Myocyte (in vitro differentiated cells): ENCODE data around the gene CMTM4. TPM values are rescaled to one million over a fixed set of nuclear protein-coding genes. Genes with fewer than 3 reads are reported as not detected.

Experiments used
- DNase-seq: peaks from one replicate; pipeline ENCODE4 v3.0.0-alpha.2; 2012; ENCODE audit warnings: low read depth
- polyA plus RNA-seq: library from polyadenylated mRNA; unstranded; fragments of >200 nt; gene quantifications from one replicate; pipeline ENCODE4 v1.2.1, GENCODE V29; 2012; ENCODE audit warnings: missing spikeins
- total RNA-seq: library from RNA; depleted of rRNA; stranded (reverse); fragments of >200 nt; gene quantifications from 2 replicates; pipeline ENCODE4 v1.2.3, GENCODE V29; 2014

CMTM4 gene
- 10.7 and 10.9 TPM in 2 replicates for total RNA-seq
- polyA plus RNA-seq: 15.7 TPM

DNA sequence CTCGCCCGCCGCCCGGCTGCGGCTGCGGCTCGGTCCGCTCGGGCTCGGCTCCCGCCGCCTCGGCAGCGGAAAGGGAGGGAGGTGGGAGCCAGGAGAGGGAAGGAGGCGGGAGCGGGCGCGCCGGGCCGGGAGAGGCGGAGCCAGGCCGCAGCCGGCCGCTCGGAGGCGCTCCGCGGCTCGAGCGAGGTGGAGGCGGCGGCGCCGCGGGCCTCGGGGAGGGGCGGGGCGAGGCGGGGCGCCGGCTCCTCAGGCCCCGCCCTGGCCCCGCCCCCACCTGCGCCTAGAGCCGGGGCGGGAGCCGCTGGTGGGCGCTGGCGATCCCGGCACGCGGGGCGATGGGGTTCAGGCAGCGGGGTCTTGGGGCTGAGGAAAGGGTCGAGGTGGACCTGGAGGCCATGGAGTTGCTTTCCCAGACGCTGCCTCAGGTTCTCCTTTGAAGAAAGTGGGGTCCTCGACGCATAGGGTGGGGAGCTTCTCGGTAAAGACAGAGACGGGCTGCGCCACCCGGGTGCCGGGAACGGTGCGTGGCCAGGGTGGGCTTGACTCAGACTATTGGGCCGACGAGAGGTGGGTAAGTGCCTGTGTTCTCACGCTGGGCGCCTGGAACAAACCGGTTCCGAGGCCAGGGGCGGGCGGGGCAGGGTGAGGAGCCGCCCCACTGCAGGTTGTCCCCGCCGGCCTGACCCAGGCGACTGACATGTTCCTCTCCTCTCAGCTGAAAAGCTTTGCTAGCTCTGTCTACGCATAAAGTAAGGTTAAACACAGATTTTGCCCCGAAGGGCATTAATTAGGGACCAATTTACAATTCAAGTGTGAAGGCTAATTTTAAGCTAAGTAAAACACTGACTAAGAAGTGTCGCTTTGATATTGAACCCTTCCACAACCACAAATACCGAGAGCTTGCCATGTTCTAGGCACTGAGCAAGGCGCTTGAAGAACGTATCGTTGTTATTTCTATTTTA, at the start of gene CMTM4:
Gene CMTM4 (minus strand): TSS at position 75 of the 962 bp plus-strand sequence. CDS start 218 bp downstream, outside the sequence.
- peak; percentile 87 for DNase-seq

DNA sequence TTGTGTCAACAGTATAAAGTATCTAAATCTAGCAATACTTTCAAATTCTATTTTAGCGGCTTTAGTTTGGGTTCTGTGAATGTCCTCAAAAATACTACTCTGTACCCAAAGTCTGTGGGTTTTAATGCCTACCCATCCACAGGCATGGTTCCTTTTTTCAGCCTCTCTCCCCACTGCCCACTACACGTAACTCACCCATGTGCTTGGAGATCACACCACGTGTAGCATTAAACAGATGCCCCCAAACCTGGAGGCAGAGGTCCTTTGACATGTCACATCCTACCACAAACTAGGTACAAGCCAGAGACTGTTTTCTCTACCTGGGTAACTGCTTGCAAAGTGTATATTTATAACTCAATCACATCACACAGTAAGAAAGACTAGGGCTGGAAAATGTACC, 49.5 kb upstream of the CMTM4 start:
- no peak for DNase-seq

DNA sequence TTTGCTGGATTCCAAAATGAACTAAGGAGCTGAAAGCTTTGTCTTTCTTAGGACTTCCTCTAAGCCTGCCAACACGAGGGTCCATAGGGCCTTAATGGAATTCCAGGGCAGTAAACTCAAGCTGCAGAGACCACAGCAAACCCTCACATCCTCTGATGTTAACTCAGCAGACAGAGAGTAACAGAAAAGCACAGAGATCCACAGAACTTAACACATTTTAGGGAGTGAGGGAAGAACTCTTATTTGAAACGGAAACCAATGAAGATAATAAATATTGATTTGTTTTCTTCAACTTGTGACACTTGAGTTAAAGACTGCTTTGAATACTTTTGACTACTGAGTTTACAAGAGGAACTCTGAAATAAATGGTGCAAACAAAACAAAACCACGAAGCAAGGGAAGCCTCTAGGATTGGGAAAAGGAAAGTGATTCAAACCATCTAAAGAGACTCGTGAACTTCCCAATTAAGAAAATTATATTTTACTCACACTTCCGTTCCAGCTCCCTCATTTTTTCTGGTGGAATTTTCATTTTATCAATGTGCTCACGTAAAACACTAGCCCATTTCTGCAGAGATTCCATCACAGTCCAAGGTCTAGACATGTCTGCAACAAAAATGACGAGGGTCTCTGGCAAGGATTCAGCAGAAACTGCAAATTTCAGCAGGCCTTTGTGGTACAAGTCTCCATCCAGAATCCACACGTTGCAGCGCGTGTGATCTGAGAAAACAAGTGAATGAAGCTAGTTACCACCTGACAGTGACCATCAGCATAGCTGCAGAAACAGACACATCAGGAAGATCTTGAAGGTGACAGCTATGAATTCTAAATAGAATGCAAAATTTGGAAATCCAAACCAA, 45.6 kb upstream of the CMTM4 start:
- DNase-seq: peak; percentile 55

DNA sequence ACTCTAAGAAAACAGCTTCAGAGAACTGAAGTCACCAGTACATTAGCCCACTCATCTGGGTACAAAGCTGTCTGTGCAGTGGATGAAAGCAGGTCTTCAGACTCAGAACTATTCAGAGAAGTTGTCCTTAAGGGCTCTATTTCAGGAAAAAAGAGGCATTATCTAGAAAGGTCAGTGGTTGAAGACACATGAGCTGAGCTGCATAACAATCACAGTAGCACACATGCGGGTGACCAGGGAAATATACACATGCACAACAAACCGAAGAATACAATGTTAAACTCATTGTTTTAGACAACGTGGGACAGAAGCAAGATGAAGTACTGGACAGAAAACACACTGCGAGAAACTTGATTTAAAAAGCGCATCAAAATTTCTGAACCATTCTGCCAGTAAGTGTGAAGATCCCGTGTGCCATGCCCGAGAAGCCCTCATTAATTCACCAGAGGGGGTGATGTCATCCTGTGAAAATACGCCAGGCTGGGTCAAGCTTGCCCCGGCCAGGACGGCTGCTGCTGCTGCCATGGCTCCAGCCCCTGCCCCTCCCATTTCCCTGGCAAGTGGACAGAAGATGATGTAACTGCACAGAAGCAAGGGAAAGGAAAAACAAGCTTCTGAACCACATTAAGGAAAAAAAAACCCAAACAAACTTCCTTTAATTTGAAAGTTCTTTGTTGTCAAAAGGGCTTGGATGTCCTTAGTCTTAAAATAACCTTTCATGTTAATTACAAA, 44.8 kb upstream of the CMTM4 start:
- peak; percentile 98 for DNase-seq

DNA sequence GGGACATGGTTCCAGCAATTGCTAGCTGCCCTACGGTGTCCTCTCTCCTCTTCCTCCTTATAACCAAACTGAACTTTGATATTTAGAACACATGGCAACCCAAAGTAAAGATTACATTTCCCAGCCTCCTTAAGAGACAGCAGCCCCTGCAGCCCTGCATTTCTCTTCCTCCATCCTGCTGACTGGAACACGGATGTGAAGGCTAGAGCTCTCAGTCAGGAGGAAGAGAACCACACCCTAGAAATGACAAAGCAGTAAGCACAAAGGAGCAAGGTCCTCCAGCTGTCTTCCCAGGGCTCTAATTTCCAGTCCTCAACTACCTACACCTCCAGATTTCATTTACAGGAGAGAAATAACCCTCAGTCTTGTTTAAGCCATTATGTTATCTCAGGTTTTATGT, 44.0 kb upstream of the CMTM4 start:
- DNase-seq: peak; percentile 67

DNA sequence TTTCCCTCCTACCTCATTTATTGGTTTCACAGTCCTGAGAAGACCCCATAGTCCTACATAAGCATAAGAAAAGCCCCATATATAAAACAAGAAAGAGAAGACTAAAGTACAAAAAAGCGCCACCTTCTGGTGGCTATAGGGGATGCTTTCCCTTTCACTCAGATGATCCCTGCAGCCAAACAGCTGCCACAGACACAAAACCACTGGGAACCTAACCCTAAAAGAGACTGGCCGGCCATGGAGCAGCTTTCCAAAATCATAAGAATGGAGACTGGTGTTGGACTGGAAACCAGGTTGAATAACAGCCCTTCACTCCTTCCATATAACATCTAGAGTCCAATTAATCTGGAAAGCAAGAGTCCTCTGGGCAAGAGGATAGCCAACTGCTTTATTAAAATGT, 43.5 kb upstream of the CMTM4 start:
- DNase-seq: peak; percentile 77

DNA sequence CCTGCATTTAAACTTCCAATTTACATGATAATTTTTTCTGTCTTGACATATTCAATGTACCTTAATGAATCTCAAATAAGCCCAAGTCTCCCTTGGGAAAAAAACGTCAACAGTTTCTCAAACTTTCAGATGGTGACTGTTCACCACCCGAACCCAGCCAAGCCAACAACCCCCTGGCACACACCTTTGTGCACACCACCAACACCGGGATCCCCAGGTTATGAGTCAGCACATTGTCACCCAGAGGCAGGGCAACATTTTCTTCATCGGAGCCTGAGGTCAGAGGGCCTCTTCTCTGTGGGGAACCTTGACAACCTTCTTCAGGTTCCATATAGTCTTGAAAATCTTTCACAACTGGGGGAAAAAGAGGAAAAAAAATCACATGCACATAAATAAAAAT, 39.3 kb upstream of the CMTM4 start:
- no peak for DNase-seq

DNA sequence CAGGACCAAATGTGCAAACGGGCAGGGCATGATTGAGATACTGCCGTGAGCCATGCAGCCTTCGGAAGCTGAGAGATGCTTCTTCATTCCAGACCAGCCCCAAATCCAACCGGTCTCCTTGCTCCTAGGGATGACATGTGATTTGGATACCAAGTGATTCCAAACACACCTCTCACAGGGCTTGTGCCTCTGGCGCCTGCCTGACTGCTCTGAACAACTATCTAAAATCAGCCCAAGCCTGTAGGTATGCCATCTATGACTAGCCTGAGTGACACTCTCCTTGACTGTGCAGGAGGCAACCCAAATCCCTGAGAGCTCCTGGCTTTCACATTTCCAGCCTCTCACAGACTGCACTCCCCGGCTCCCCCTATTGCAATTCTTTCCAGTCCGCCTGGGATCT, 34.6 kb upstream of the CMTM4 start:
- DNase-seq: no peak

DNA sequence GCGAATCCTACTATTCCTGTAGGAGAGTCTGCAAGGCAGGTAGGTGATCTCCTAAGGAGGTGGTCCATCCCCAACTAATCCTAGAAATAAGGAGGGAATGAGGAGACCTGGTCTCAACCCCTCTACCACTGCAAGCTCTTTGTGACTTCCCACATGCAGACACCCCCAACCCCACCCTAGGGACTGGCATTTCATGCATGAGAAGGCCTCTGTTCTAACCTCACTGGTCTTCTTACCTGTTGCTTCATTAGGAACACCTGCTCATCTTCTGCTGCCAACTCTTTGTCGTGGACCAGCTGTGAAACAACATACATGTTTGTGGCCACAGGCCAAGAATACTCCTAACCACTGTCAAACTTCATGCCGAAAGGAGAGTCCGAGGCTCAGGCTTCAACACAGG, 32.3 kb upstream of the CMTM4 start:
- DNase-seq: no peak

DNA sequence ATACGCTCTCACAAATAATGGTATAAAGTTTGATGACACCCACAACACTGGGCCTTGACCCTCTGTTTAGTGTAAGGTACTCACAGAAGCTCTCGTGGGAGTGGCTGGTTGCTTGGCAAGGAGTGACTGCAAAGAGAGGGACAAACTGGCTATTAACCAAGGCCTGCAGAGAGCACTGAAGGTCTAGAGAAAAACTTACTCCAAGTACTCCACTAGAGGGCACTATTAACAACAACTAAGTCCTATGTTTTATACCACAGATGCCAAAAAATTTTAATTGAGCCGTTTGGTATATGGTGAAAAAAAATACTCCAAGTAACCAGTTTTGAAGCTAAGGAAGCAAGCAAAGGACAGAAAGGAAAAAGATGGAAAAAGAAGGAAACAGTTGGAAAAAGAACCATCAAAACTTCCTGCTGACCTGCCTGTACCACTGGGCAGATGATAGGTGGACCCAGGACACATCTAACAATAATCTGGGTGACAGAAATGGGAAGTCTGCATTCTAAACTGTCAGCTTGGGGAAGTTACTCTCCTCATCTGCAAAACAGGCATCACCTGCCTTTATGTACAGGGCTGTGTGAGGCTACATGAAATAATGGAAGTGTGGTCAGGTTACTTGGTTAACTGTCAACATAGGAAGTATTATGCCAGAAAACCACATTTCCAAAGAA, 31.7 kb upstream of the CMTM4 start:
- peak; percentile 67 for DNase-seq

DNA sequence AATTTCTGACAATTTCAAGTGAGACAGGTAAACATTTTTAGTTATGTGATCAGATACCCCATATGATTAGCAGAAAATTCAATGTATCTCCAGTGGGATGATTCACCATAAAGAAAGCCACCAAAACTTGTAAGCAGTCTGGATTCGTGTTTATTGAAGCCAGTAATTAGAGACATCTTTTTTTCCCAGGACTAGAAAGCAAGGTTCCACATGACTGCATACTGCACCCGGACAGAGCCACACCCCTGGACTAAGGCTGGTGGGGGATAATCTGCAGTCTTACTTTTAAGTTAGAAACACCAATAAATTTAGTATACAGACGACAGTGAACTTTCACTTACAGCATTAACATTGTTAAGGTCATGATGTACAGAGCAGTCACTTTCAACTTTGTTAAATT, 24.2 kb upstream of the CMTM4 start:
- DNase-seq: no peak

DNA sequence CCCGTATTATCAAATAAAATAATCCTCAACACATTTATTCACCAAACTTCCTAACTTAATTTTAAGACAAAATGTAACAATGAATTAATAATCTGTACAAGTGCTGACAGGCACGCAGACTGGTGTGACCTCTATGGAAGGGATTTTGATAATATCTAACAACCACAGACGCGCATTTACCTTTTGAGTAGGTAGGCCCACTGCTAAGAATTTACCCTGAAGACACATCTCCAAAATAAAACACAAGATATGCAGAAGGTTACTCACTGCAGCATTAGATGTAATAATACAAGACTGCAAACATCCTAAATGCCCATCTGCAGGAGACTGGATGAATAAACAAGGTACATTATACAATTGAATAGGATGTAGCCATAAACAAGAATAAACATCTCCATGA, 22.7 kb upstream of the CMTM4 start:
- no peak for DNase-seq

DNA sequence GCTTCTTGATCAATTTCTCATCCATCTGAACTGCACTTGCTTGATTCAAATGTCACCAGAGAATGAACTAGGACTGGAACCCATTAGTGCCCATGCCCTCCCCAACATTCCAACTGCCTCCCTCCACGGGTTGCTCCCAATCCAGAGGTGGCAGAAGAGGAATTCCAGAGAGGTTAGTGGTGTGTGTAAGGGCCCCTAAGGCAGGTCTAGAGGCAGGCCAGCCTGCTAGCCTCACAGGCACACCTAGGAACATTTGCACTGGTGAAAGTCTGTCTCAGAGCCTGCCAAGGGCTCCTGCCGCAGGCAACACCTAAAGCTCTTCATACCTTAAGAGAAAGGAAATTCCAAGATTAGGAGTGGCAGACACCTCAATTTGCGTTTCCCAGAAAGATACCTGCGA, 21.2 kb upstream of the CMTM4 start:
- no peak for DNase-seq

DNA sequence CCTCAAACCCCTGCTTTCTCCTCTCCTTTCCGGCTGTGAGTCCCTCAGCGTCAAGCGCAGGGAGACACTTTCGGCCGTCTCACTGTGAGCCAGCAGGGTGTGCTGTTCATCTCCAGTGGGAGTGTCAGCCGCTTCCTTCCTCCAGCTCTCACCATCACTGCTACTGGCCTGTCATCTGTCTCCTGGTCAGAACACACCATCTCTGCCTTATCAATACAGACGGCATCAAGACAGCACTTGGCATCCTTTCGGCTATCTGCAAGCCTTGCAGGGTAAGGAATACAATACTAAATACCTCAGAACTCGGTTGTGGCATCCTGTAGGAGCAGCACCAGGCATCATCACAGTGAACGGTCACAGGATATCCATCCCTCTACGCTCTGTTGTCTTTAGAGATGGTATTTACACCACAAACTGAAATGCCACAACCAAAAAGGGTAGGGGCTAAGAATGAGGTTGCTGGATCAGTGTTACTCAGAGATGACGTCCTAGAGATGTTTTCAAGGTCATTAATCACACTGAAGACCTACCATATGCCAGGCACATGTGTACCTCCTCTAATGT, 20.7 kb upstream of the CMTM4 start:
- DNase-seq: peak; percentile 34

DNA sequence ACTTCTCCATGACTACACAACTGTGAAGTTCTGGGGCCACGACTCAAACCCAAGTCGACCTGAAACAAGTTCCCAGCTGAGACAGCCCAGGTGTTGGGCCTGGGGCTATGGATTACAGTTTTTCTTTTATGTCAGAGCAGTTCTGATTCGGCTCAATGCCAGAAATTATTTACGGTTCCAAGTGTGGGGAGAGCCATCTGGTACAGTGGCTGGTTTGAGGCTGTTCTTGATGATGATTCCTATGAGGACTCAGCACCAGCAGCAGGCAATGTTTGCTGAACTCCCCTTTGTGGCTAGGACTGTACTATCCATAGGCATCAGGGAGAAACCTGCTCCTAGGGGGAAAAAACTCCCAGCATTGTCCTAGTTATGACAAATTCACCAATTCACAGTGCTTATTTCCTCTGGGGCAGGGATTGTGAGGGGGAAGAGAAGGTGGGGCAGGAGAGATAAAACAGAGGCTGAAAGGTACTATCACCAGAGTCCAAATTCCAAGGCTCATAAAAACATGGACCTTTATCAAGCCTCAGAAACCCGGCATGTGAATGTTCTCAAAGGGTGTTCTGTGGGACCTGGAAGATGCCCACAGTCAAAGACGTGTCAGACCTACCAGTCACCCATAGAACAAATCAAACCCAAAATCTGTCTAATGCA, 18.2 kb upstream of the CMTM4 start:
- DNase-seq: peak; percentile 51

DNA sequence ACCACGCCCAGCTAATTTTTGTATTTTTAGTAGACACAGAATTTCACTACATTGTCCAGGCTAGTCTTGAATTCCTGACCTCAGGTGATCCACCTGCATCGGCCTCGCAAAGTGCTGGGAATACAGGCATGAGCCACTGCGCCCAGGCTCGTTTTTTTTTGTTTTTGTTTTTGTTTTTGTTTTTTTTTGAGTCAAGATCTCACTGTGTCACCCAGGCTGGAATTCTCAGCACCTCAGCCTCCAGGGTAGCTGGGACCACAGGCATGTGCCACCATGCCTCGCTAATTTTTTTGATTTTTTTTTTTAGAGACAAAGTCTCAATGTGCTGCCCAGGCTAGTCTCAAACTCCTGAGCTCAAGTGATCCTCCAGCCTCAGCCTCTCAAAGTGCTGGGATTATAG, 17.5 kb upstream of the CMTM4 start:
- no peak for DNase-seq

DNA sequence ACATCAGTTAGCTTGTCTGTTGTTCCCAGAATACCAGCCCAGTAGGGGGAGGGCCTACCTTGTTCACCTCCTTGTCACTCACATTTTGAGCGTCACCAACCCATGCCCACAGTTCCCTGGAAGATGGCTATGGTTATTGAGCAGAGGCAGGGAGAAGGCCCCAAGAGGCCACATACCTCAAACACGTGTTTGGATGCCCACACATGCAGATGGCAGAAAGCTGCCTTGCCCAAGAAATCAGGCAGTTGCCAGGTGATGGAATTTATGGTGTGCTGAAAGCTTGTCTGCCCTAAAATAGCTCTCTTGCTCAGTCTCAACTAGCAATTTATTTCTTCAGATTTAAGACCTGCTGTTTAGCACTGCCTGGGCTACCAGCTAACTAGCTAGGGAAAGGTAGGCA, 16.5 kb upstream of the CMTM4 start:
- peak; percentile 81 for DNase-seq

DNA sequence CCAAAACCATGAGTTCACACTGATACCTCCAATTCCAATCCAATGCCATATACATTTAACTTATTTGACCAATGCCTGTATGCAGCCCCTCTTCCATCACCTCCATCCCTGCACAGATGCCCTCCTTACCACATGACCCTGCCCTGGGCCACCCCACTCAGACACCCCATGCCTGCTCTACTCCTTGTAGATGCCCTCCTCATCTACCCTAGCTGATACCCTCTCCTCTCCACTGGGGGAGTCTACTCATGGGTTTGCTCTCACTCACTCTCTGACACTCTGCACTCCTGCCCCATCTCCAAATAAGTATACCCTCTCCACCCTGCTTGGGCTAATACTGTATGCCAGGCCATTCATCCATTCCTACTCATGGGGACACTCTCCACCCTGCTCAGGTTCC, 16.0 kb upstream of the CMTM4 start:
- DNase-seq: no peak

DNA sequence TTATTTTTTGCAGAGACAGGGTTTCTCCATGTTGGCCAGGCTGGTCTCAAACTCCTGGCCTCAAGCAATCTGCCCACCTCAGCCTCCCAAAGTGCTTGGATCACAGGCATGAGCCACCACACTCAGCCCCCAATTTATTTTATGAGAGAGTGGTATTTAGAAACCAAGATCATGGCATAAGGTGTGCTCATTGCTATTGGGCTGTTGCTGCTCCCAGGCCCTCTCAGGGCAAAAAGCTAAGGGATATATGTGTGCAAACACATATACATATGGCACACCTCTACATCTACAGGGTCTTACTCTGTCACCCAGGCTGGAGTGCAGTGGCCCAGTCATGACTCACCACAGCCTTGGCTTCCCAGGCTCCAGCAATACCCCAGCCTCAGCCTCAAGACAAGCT, 15.0 kb upstream of the CMTM4 start:
- DNase-seq: no peak

DNA sequence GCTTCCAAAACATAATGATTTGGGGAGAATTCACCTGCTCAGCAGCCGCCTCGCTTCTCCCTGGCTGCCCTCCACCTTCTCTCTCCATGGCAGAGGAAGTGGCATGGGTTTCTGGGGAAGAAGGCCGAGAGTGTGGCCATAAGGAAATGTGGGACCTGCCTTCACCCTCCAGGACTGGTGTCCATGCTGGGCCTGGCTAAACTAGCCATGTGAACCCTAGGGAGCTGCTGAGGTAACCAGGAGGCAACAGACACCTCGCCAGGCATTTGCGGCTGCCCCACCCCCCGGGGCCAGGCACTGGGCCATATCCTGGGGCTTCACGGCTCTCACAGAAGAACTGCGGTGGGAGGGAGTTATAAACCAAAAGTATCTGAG, 9.9 kb upstream of the CMTM4 start:
- DNase-seq: no peak
